Measurements from ENCODE around the gene FADS2. TPM values are rescaled to one million over a fixed set of nuclear protein-coding genes. Genes with fewer than 3 reads are reported as not detected.

Gene FADS2
- total RNA-seq, 1 donor from 2014 or later: 10.9 TPM

DNA sequence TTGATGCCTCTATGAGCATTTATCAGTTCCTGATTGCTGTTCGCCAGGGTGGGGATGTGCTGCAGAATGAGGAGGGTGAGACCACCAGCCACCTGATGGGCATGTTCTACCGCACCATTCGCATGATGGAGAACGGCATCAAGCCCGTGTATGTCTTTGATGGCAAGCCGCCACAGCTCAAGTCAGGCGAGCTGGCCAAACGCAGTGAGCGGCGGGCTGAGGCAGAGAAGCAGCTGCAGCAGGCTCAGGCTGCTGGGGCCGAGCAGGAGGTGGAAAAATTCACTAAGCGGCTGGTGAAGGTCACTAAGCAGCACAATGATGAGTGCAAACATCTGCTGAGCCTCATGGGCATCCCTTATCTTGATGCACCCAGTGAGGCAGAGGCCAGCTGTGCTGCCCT, 32.6 kb upstream of the FADS2 start:
- H3K27me3 Mint-ChIP-seq: no peaks in the 10 kb centered on the region
- H3K4me1 Mint-ChIP-seq: peaks cover 24% of the 10 kb centered on the region
- peaks cover 36% of the 10 kb centered on the region for H3K36me3 Mint-ChIP-seq (ENCODE audit: low read depth)
- DNase-seq (no peak), ATAC-seq (ENCODE audit: low read depth) (no peak)
- no peaks in the 10 kb centered on the region for H3K9me3 Mint-ChIP-seq
- TF ChIP-seq, protein P1, sequence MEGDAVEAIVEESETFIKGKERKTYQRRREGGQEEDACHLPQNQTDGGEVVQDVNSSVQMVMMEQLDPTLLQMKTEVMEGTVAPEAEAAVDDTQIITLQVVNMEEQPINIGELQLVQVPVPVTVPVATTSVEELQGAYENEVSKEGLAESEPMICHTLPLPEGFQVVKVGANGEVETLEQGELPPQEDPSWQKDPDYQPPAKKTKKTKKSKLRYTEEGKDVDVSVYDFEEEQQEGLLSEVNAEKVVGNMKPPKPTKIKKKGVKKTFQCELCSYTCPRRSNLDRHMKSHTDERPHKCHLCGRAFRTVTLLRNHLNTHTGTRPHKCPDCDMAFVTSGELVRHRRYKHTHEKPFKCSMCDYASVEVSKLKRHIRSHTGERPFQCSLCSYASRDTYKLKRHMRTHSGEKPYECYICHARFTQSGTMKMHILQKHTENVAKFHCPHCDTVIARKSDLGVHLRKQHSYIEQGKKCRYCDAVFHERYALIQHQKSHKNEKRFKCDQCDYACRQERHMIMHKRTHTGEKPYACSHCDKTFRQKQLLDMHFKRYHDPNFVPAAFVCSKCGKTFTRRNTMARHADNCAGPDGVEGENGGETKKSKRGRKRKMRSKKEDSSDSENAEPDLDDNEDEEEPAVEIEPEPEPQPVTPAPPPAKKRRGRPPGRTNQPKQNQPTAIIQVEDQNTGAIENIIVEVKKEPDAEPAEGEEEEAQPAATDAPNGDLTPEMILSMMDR (IDR thresholded peaks at IDR 0.05): no peak
- no peak overlapping the region for H3K4me3 Mint-ChIP-seq
- ChIA-PET CTCF (interaction anchor here (3.1 to 8.4 kb wide), 7 partner anchors 8 to 515 kb away, joined by 17 to 167 read pairs (median 58); no protein-coding TSS in a partner anchor), POLR2A (interaction anchor here (0.6 kb wide), 1 partner anchor 134 kb away, joined by 8 read pairs; no protein-coding TSS in a partner anchor)
- no peak overlapping the region for H3K27ac Mint-ChIP-seq
- intact Hi-C loops (cut with micrococcal nuclease): loop anchor here (5.0 kb wide), 1 partner anchor 582 kb away; no protein-coding TSS in a partner anchor

DNA sequence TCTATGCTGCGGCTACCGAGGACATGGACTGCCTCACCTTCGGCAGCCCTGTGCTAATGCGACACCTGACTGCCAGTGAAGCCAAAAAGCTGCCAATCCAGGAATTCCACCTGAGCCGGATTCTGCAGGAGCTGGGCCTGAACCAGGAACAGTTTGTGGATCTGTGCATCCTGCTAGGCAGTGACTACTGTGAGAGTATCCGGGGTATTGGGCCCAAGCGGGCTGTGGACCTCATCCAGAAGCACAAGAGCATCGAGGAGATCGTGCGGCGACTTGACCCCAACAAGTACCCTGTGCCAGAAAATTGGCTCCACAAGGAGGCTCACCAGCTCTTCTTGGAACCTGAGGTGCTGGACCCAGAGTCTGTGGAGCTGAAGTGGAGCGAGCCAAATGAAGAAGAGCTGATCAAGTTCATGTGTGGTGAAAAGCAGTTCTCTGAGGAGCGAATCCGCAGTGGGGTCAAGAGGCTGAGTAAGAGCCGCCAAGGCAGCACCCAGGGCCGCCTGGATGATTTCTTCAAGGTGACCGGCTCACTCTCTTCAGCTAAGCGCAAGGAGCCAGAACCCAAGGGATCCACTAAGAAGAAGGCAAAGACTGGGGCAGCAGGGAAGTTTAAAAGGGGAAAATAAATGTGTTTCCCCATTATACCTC, 32.1 kb upstream of the FADS2 start:
- no peak overlapping the region for H3K27ac Mint-ChIP-seq
- TF ChIP-seq, protein P1 (IDR thresholded peaks at IDR 0.05): no peak
- intact Hi-C loops (cut with micrococcal nuclease): loop anchor here (2.0 to 5.0 kb wide), 3 partner anchors 33 to 581 kb away; partner anchors contain the start of genes FADS2 and SCGB2A1
- no peak for ATAC-seq (ENCODE audit: low read depth)
- CTCF ChIA-PET: interaction anchor here (1.2 to 8.4 kb wide), 12 partner anchors 8 to 515 kb away, joined by 3 to 167 read pairs (median 27); partner anchors contain the start of gene FADS3
- H3K36me3 Mint-ChIP-seq (ENCODE audit: low read depth): peaks cover 33% of the 10 kb centered on the region
- no peaks in the 10 kb centered on the region for H3K9me3 Mint-ChIP-seq
- DNase-seq: no peak
- peaks cover 24% of the 10 kb centered on the region for H3K4me1 Mint-ChIP-seq
- no peak overlapping the region for H3K4me3 Mint-ChIP-seq
- POLR2A ChIA-PET: interaction anchor here (0.6 to 2.6 kb wide), 5 partner anchors 19 to 312 kb away, joined by 4 to 26 read pairs (median 9); partner anchors contain the start of genes FADS1 and FTH1
- no peaks in the 10 kb centered on the region for H3K27me3 Mint-ChIP-seq

GRCh38 chr11:61797263-61797944, 30.7 kb upstream of the FADS2 start:
- Mint-ChIP-seq H3K27me3 (no peaks in the 10 kb centered on the region), H3K36me3 (ENCODE audit: low read depth) (peaks cover 30% of the 10 kb centered on the region)

GRCh38 chr11:61799665-61800284, 28.3 kb upstream of the FADS2 start:
- ChIA-PET POLR2A (interaction anchor here (0.7 to 1.6 kb wide), 2 partner anchors 15 to 81 kb away, joined by 6 read pairs; no protein-coding TSS in a partner anchor), CTCF (interaction anchor here (1.2 to 8.4 kb wide), 5 partner anchors 15 to 511 kb away, joined by 3 to 167 read pairs (median 37); no protein-coding TSS in a partner anchor)
- TF ChIP-seq, protein P1 (IDR thresholded peaks at IDR 0.05): no peak
- intact Hi-C loops (cut with micrococcal nuclease): loop anchor here (5.0 kb wide), 1 partner anchor 578 kb away; no protein-coding TSS in a partner anchor
- H3K4me1 Mint-ChIP-seq: peaks cover 4% of the 10 kb centered on the region
- ATAC-seq (ENCODE audit: low read depth) (no peak), DNase-seq (no peak)
- no peak overlapping the region for H3K27ac Mint-ChIP-seq
- no peaks in the 10 kb centered on the region for H3K27me3 Mint-ChIP-seq
- no peak overlapping the region for H3K4me3 Mint-ChIP-seq
- peaks cover 38% of the 10 kb centered on the region for H3K36me3 Mint-ChIP-seq (ENCODE audit: low read depth)
- no peaks in the 10 kb centered on the region for H3K9me3 Mint-ChIP-seq

More at GRCh38 chr11:61797263-61797944, 30.7 kb upstream of the FADS2 start:
- Mint-ChIP-seq H3K4me1 (peaks cover 14% of the 10 kb centered on the region), H3K4me3 (no peak overlapping the region), H3K9me3 (no peaks in the 10 kb centered on the region), H3K27ac (no peak overlapping the region)
- CTCF ChIA-PET: interaction anchor here (0.7 to 8.4 kb wide), 36 partner anchors 8 to 814 kb away, joined by 3 to 167 read pairs (median 4); partner anchors contain the start of genes FADS3 and INCENP
- intact Hi-C loops (cut with micrococcal nuclease): loop anchor here (1.0 to 5.0 kb wide), 10 partner anchors 19 to 580 kb away; partner anchors contain the start of genes FADS2 and SCGB2A1
- DNase-seq (peak; percentile 36), ATAC-seq (ENCODE audit: low read depth) (no peak)
- TF ChIP-seq, protein P1 (IDR thresholded peaks at IDR 0.05): no peak
- POLR2A ChIA-PET: interaction anchor here (0.6 to 2.6 kb wide), 10 partner anchors 9 to 1059 kb away, joined by 3 to 26 read pairs (median 6); partner anchors contain the start of genes FADS1 and FTH1
